ENCODE results near the gene MAST4.

DNA sequence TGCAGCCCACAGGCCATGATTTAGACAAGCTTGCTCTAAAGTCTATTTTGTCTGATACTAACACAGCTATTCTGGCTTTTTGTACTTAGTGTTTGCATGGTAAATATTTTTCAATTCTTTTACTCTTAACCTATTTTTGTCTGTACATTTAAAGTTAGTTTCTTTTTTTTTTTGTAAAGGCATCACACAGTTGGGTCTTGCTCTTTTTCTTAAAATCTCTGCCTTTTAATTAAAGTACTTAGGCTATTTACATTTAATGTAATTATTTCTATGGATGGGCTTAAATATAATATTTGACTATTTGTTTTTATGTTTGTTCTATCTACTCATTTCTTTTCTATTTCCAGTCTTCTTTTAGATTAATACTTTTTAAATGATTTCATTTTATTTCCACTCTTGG lies 49.7 kb upstream of the MAST4 start:
- TF ChIP-seq POLR2A (IDR thresholded peaks at IDR 0.05; ENCODE audit: low read depth, low read length) (no peak), TAF1 (IDR thresholded peaks at IDR 0.05; ENCODE audit: borderline replicate concordance, low read depth, low read length) (no peak)

Measured in GM12892 (cell line).